ENCODE data around the gene ZNF648.

ZNF648 gene

DNA sequence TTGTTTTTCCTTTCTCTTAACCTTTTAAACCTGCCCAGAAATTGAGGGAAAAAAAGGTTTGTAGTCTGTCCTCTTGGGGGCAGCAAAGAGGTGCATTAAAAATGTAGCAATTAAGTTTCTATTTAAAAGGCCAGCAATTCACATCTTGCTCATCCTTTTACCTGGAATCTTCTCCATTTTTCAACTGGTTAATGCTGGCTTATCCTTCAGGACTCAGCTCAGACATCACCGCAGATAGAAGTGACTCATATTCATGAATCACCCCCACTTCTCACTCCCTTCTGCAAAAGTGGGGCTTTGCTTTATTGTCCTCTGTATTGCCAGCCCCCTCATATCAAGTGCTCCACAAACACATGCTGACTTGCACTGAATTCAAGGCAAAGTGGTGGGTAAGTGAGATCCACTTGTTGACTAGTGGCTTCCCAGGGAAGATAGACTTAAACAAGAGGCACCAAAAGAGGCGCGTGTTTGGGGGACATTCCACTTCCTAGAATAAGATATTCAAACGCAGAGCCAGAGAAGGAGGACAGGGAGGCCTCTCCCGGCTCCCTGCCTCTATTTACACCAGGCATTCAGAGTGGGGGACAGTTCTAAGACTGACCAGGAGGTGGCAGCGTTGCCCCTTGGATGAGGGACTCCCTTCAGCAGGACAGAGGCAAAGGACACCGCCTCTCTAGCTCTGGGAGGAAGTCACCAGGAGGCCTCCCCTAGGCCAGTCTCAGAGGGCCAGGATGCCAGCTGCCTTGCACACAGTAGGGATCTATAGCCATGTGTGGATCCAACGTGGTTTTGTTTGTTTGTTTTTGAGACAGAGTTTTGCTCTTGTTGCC, 23.2 kb upstream of the ZNF648 start:
- peak; percentile 88 for DNase-seq (ENCODE audit: extremely low spot score)
- CTCF ChIA-PET = interaction anchor here (0.6 to 1.8 kb wide), 9 partner anchors 10 to 826 kb away, joined by 3 to 7 read pairs (median 3); no protein-coding TSS in a partner anchor
- TF ChIP-seq, protein P1, sequence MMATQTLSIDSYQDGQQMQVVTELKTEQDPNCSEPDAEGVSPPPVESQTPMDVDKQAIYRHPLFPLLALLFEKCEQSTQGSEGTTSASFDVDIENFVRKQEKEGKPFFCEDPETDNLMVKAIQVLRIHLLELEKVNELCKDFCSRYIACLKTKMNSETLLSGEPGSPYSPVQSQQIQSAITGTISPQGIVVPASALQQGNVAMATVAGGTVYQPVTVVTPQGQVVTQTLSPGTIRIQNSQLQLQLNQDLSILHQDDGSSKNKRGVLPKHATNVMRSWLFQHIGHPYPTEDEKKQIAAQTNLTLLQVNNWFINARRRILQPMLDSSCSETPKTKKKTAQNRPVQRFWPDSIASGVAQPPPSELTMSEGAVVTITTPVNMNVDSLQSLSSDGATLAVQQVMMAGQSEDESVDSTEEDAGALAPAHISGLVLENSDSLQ (IDR thresholded peaks at IDR 0.05) = no peak
- TF ChIP-seq BHLHE40 (IDR thresholded peaks at IDR 0.05; ENCODE audit: borderline replicate concordance) (no peak), ARNT (IDR thresholded peaks at IDR 0.05) (no peak), TARDBP (IDR thresholded peaks at IDR 0.05) (no peak), HDGF (IDR thresholded peaks at IDR 0.05; ENCODE audit: borderline replicate concordance) (no peak), ELF4 (IDR thresholded peaks at IDR 0.05) (no peak), SUZ12 (IDR thresholded peaks at IDR 0.05) (no peak), NFRKB (IDR thresholded peaks at IDR 0.05) (no peak), LEF1 (IDR thresholded peaks at IDR 0.05; ENCODE audit: borderline replicate concordance) (no peak), SP1 (IDR thresholded peaks at IDR 0.05) (no peak), L3MBTL2 (conservative IDR thresholded peaks at IDR 0.05) (no peak), FOXK2 (IDR thresholded peaks at IDR 0.05) (no peak), FOXA1 (IDR thresholded peaks at IDR 0.05) (no peak), ZNF384 (IDR thresholded peaks at IDR 0.05) (no peak), FOXM1 (IDR thresholded peaks at IDR 0.05; ENCODE audit: borderline replicate concordance) (no peak), CTBP1 (IDR thresholded peaks at IDR 0.05; ENCODE audit: borderline replicate concordance) (no peak)
- POLR2A ChIA-PET = no interaction called here

DNA sequence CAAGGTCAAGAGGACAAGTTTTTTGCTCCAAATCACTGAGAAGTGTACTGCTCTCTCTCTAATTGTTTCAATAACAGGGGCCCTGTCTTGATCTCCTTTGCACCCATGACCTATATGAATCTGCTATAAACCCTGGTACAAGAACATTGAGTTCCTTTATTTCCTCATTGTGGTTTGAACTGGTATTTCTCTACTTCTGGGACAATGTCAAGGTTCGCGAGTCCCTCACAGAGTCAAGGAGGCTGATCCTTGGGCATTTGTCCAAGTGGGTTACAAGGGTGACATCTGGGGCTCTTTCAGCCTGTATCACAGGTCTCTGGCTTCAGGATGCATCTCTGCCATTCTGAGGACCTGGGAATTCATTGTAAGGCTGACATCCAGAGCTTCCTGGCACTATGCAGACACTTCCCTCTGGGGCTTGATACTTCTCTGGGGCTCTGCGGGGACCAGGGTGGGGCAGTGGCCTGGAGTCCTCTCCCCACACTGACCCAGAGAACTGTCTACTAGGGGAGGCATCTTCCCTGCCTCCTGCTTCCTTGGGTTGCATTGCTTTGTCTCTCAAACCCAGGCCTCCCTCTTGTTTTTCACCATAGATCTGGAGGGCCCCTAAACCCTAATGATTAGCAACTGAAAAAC, 22.5 kb upstream of the ZNF648 start:
- no peak for TF ChIP-seq NFRKB (IDR thresholded peaks at IDR 0.05)
- TF ChIP-seq ARNT (IDR thresholded peaks at IDR 0.05) = no peak
- no peak for TF ChIP-seq LEF1 (IDR thresholded peaks at IDR 0.05; ENCODE audit: borderline replicate concordance)
- TF ChIP-seq FOXK2 (IDR thresholded peaks at IDR 0.05) = no peak
- TF ChIP-seq, protein P1 (IDR thresholded peaks at IDR 0.05) = no peak
- TF ChIP-seq SP1 (IDR thresholded peaks at IDR 0.05) = no peak
- TF ChIP-seq ZNF384 (IDR thresholded peaks at IDR 0.05) = no peak
- no peak for TF ChIP-seq SUZ12 (IDR thresholded peaks at IDR 0.05)

DNA sequence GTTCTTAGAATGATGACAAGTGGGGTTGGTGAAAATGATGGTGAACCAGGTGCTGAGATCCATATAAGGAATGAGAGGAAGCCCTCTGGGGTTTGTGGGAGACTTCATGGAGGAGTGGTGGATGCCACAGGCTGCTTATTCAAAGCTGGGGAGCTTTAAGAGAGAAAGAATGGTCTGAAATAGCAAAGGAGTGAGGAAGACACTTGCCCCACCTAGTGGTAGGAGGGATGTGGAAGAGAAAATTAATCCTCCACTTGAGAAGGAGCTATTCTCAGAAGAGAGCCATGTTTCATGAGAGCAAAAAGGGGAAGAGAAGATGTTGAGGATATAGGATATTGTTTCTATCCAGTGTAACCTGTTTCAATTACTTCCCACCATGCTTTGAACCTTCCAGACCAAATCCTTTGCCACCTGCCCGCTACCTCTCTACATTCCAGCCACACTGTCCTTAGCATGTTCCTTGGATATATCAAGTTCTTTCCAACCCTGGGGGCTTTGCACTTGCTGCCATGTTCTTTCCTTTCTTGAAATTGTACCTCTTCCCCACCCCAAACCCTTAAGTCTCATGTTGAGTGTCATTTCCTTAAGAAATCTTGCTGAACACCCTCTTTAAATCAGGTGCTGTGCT, 19.6 kb upstream of the ZNF648 start:
- TF ChIP-seq FOXM1 (IDR thresholded peaks at IDR 0.05; ENCODE audit: borderline replicate concordance) (no peak), FOXK2 (IDR thresholded peaks at IDR 0.05) (no peak), BHLHE40 (IDR thresholded peaks at IDR 0.05; ENCODE audit: borderline replicate concordance) (no peak), ZNF384 (IDR thresholded peaks at IDR 0.05) (no peak), FOXA1 (IDR thresholded peaks at IDR 0.05) (no peak), SP1 (IDR thresholded peaks at IDR 0.05) (no peak), HDGF (IDR thresholded peaks at IDR 0.05; ENCODE audit: borderline replicate concordance) (no peak), TARDBP (IDR thresholded peaks at IDR 0.05) (no peak), CTBP1 (IDR thresholded peaks at IDR 0.05; ENCODE audit: borderline replicate concordance) (no peak), SUZ12 (IDR thresholded peaks at IDR 0.05) (no peak), NFRKB (IDR thresholded peaks at IDR 0.05) (no peak), ELF4 (IDR thresholded peaks at IDR 0.05) (no peak), L3MBTL2 (conservative IDR thresholded peaks at IDR 0.05) (no peak), LEF1 (IDR thresholded peaks at IDR 0.05; ENCODE audit: borderline replicate concordance) (no peak), ARNT (IDR thresholded peaks at IDR 0.05) (no peak)
- TF ChIP-seq, protein P1 (IDR thresholded peaks at IDR 0.05) = no peak
- CTCF ChIA-PET = interaction anchor here (0.6 to 1.5 kb wide), 17 partner anchors 9 to 603 kb away, joined by 3 to 24 read pairs (median 4); partner anchors contain the start of gene CACNA1E
- POLR2A ChIA-PET = interaction anchor here (1.2 kb wide), 1 partner anchor 52 kb away, joined by 4 read pairs; no protein-coding TSS in a partner anchor
- peak; percentile 62 for DNase-seq (ENCODE audit: extremely low spot score)

More for the DNA sequence above, 22.5 kb upstream of the ZNF648 start:
- POLR2A ChIA-PET = no interaction called here
- CTCF ChIA-PET = interaction anchor here (0.6 to 1.5 kb wide), 4 partner anchors 11 to 324 kb away, joined by 3 to 7 read pairs (median 3); no protein-coding TSS in a partner anchor
- DNase-seq (ENCODE audit: extremely low spot score) = no peak

DNA sequence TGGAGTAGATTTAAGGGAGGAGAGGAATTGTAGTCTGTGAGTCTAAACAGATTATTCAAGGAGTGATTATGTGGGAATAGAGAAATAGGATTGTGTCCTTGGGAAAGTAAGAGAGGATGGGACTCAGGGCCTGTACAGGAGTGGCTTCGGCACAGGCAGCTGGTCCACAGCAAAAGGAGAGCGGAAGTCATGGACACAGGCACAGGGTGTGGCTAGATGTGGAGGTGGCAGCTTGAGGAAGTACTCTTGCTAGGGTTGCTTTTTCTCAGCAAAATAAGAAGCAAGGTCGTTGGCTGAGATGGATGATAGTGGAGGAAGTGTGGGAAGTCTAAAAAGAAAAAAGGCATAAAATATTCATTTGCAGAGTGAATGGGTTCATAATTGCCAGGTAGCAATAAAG, 18.5 kb upstream of the ZNF648 start:
- TF ChIP-seq, protein P1 (IDR thresholded peaks at IDR 0.05) = no peak
- TF ChIP-seq NFRKB (IDR thresholded peaks at IDR 0.05) = no peak
- no peak for TF ChIP-seq ZNF384 (IDR thresholded peaks at IDR 0.05)
- no peak for TF ChIP-seq L3MBTL2 (conservative IDR thresholded peaks at IDR 0.05)
- TF ChIP-seq CTBP1 (IDR thresholded peaks at IDR 0.05; ENCODE audit: borderline replicate concordance) = no peak
- no peak for TF ChIP-seq SP1 (IDR thresholded peaks at IDR 0.05)
- TF ChIP-seq SUZ12 (IDR thresholded peaks at IDR 0.05) = no peak
- no peak for TF ChIP-seq ARNT (IDR thresholded peaks at IDR 0.05)
- no peak for TF ChIP-seq FOXA1 (IDR thresholded peaks at IDR 0.05)
- no peak for TF ChIP-seq FOXM1 (IDR thresholded peaks at IDR 0.05; ENCODE audit: borderline replicate concordance)
- no peak for TF ChIP-seq FOXK2 (IDR thresholded peaks at IDR 0.05)
- no peak for TF ChIP-seq HDGF (IDR thresholded peaks at IDR 0.05; ENCODE audit: borderline replicate concordance)
- no peak for TF ChIP-seq LEF1 (IDR thresholded peaks at IDR 0.05; ENCODE audit: borderline replicate concordance)
- TF ChIP-seq ELF4 (IDR thresholded peaks at IDR 0.05) = no peak
- no peak for TF ChIP-seq BHLHE40 (IDR thresholded peaks at IDR 0.05; ENCODE audit: borderline replicate concordance)
- POLR2A ChIA-PET = interaction anchor here (1.2 kb wide), 1 partner anchor 51 kb away, joined by 4 read pairs; no protein-coding TSS in a partner anchor
- CTCF ChIA-PET = interaction anchor here (1.3 to 1.5 kb wide), 5 partner anchors 10 to 602 kb away, joined by 9 to 24 read pairs (median 12); no protein-coding TSS in a partner anchor
- no peak for DNase-seq (ENCODE audit: extremely low spot score)

All from HEK293T (cell line).